CD4-positive, alpha-beta T cell treated with Interleukin-21 for 1 hour (primary cell): ENCODE results near the gene CAMTA1.

Source experiments
- DNase-seq: peaks from one replicate; pipeline ENCODE4 v3.0.0-alpha.2; 2020

The CAMTA1 gene

GRCh38 chr1:7558921-7559869 is 773.9 kb downstream of the CAMTA1 start:
- no peak for DNase-seq

GRCh38 chr1:7560128-7560527 is 774.9 kb downstream of the CAMTA1 start:
- no peak for DNase-seq

- no peak for DNase-seq
These were observed 775.4 kb downstream of the CAMTA1 start for GRCh38 chr1:7560601-7561181.

GRCh38 chr1:7561331-7561921 is 776.2 kb downstream of the CAMTA1 start:
- no peak for DNase-seq

- DNase-seq: no peak
These were observed 776.9 kb downstream of the CAMTA1 start for GRCh38 chr1:7561936-7562728.

GRCh38 chr1:7562729-7563605 is 777.7 kb downstream of the CAMTA1 start:
- no peak for DNase-seq

- no peak for DNase-seq
These were observed 778.9 kb downstream of the CAMTA1 start for GRCh38 chr1:7564137-7564536.

GRCh38 chr1:7565099-7565750 is 780.0 kb downstream of the CAMTA1 start:
- DNase-seq: no peak

GRCh38 chr1:7566417-7567375 is 781.4 kb downstream of the CAMTA1 start:
- no peak for DNase-seq

- no peak for DNase-seq
These were observed 782.1 kb downstream of the CAMTA1 start for GRCh38 chr1:7567376-7567775.

GRCh38 chr1:7568053-7568452 is 782.8 kb downstream of the CAMTA1 start:
- no peak for DNase-seq

GRCh38 chr1:7568901-7569524 is 783.8 kb downstream of the CAMTA1 start:
- DNase-seq: no peak

- no peak for DNase-seq
These were observed 785.1 kb downstream of the CAMTA1 start for GRCh38 chr1:7570311-7570710.

GRCh38 chr1:7572654-7573152 is 787.4 kb downstream of the CAMTA1 start:
- no peak for DNase-seq

GRCh38 chr1:7573481-7573880 is 788.2 kb downstream of the CAMTA1 start:
- DNase-seq: no peak

GRCh38 chr1:7574121-7575040 is 789.1 kb downstream of the CAMTA1 start:
- DNase-seq: no peak

- no peak for DNase-seq
These were observed 789.8 kb downstream of the CAMTA1 start for GRCh38 chr1:7575041-7575400.

- no peak for DNase-seq
These were observed 791.8 kb downstream of the CAMTA1 start for GRCh38 chr1:7576946-7577657.
